ENCODE data around the gene A4GALT. TPM values are rescaled to one million over a fixed set of nuclear protein-coding genes. Genes with fewer than 3 reads are reported as not detected.

Gene A4GALT
- total RNA-seq, 1 experiment from 2014 or later, result 22.1 TPM

GRCh38 chr22:42725606-42726355, 5.1 kb upstream of the A4GALT start:
- no peak overlapping the region for H3K4me3 Mint-ChIP-seq
- TF ChIP-seq, protein P1, sequence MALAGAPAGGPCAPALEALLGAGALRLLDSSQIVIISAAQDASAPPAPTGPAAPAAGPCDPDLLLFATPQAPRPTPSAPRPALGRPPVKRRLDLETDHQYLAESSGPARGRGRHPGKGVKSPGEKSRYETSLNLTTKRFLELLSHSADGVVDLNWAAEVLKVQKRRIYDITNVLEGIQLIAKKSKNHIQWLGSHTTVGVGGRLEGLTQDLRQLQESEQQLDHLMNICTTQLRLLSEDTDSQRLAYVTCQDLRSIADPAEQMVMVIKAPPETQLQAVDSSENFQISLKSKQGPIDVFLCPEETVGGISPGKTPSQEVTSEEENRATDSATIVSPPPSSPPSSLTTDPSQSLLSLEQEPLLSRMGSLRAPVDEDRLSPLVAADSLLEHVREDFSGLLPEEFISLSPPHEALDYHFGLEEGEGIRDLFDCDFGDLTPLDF (CRISPR knock-in tag; IDR thresholded peaks at IDR 0.05), result no peak
- TF ChIP-seq ZNF671 (CRISPR knock-in tag; IDR thresholded peaks at IDR 0.05) (no peak), ATF2 (CRISPR knock-in tag; IDR thresholded peaks at IDR 0.05; ENCODE audit: borderline replicate concordance, low read depth) (no peak)
- DNase-seq (ENCODE audit: low spot score) (no peak), ATAC-seq (no peak)
- POLR2A ChIA-PET, result interaction anchor here (0.6 to 0.7 kb wide), 2 partner anchors 17 to 708 kb away, joined by 3 read pairs; no protein-coding TSS in a partner anchor
- H3K9me3 Mint-ChIP-seq, result no peaks in the 10 kb centered on the region
- CTCF ChIA-PET, result no interaction called here
- H3K36me3 Mint-ChIP-seq, result no peaks in the 10 kb centered on the region
- peaks cover 30% of the 10 kb centered on the region for H3K27me3 Mint-ChIP-seq (ENCODE audit: low read depth)
- peaks cover 15% of the 10 kb centered on the region for H3K4me1 Mint-ChIP-seq
- H3K27ac Mint-ChIP-seq, result no peak overlapping the region

DNA sequence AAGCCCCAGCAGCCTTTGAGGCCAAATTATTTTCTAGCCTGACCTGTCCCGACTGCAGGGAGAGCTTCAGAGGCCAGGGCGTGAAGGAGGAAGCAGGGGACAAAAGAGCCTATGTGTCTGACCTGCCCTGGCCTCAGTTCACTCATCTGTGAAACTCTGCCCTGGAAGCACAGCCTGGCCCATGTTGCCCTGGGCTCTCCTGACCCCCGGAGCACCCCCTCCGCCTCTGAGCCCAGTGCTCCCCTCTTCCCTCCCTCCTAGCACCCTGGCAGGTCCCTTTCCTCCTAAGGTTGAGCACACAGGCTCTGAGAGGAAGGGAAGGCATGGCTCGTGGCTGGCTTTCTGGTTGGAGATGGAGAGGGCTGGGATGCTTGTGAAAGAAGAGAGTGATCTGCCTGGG, 3.4 kb upstream of the A4GALT start:
- H3K9me3 Mint-ChIP-seq, result no peaks in the 10 kb centered on the region
- ChIA-PET POLR2A (no interaction called here), CTCF (no interaction called here)
- no peak overlapping the region for H3K27ac Mint-ChIP-seq
- H3K27me3 Mint-ChIP-seq (ENCODE audit: low read depth), result peaks cover 39% of the 10 kb centered on the region
- TF ChIP-seq TEAD1 (CRISPR knock-in tag; IDR thresholded peaks at IDR 0.05) (no peak), SMAD3 (CRISPR knock-in tag; IDR thresholded peaks at IDR 0.05; ENCODE audit: borderline replicate concordance) (no peak), ATF1 (CRISPR knock-in tag; IDR thresholded peaks at IDR 0.05) (no peak), SMAD4 (CRISPR knock-in tag; IDR thresholded peaks at IDR 0.05) (no peak), PREB (CRISPR knock-in tag; IDR thresholded peaks at IDR 0.05; ENCODE audit: borderline replicate concordance) (no peak), NR1H2 (CRISPR knock-in tag; IDR thresholded peaks at IDR 0.05) (no peak)
- TF ChIP-seq, protein P2, sequence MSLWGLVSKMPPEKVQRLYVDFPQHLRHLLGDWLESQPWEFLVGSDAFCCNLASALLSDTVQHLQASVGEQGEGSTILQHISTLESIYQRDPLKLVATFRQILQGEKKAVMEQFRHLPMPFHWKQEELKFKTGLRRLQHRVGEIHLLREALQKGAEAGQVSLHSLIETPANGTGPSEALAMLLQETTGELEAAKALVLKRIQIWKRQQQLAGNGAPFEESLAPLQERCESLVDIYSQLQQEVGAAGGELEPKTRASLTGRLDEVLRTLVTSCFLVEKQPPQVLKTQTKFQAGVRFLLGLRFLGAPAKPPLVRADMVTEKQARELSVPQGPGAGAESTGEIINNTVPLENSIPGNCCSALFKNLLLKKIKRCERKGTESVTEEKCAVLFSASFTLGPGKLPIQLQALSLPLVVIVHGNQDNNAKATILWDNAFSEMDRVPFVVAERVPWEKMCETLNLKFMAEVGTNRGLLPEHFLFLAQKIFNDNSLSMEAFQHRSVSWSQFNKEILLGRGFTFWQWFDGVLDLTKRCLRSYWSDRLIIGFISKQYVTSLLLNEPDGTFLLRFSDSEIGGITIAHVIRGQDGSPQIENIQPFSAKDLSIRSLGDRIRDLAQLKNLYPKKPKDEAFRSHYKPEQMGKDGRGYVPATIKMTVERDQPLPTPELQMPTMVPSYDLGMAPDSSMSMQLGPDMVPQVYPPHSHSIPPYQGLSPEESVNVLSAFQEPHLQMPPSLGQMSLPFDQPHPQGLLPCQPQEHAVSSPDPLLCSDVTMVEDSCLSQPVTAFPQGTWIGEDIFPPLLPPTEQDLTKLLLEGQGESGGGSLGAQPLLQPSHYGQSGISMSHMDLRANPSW (CRISPR knock-in tag; conservative IDR thresholded peaks at IDR 0.05; ENCODE audit: low read depth), result no peak
- ATAC-seq (no peak), DNase-seq (ENCODE audit: low spot score) (no peak)
- H3K36me3 Mint-ChIP-seq, result no peaks in the 10 kb centered on the region
- no peak overlapping the region for H3K4me3 Mint-ChIP-seq
- H3K4me1 Mint-ChIP-seq, result peaks cover 21% of the 10 kb centered on the region

DNA sequence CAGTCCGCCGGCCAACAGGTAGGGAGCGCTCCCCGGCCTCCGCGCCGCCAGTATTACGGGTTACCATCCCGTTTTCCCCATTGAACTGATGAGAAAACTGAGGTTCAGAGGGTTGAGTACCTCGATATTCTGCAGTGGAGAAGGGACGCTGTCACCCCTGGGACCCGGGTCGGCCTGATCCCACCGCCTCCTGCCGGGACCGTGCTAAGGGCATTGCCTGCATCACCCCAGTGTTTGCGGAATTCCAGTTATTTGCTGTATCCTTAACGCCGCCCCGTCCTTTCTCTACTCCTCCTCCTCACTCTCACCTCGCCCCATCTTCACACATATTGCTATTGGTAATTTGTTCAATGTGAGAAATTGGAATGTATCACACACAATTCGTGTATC, 370 bp upstream of the A4GALT start:
- DNase-seq (ENCODE audit: low spot score), result no peak
- peaks cover 37% of the 10 kb centered on the region for H3K4me1 Mint-ChIP-seq
- H3K9me3 Mint-ChIP-seq, result no peaks in the 10 kb centered on the region
- H3K27ac Mint-ChIP-seq, result no peak overlapping the region
- POLR2A ChIA-PET, result interaction anchor here (0.6 kb wide), 1 partner anchor 40 kb away, joined by 4 read pairs; no protein-coding TSS in a partner anchor
- H3K36me3 Mint-ChIP-seq, result no peaks in the 10 kb centered on the region
- CTCF ChIA-PET, result interaction anchor here (0.6 to 1.1 kb wide), 3 partner anchors 136 to 750 kb away, joined by 3 read pairs; no protein-coding TSS in a partner anchor
- peaks cover 50% of the 10 kb centered on the region for H3K27me3 Mint-ChIP-seq (ENCODE audit: low read depth)
- H3K4me3 Mint-ChIP-seq, result peak overlapping the region; percentile 66
- peak; percentile 12; the same call in 1 of the 2 replicates for ATAC-seq
- TF ChIP-seq SMAD4 (CRISPR knock-in tag; IDR thresholded peaks at IDR 0.05), result no peak
- TF ChIP-seq NFATC4 (CRISPR knock-in tag; IDR thresholded peaks at IDR 0.05), result no peak
- TF ChIP-seq GABPB1 (CRISPR knock-in tag; IDR thresholded peaks at IDR 0.05), result no peak
- no peak for TF ChIP-seq ZNF423 (CRISPR knock-in tag; IDR thresholded peaks at IDR 0.05)
- no peak for TF ChIP-seq SMAD3 (CRISPR knock-in tag; IDR thresholded peaks at IDR 0.05; ENCODE audit: borderline replicate concordance)
- no peak for TF ChIP-seq ZNF121 (CRISPR knock-in tag; IDR thresholded peaks at IDR 0.05)
- TF ChIP-seq, protein P3, sequence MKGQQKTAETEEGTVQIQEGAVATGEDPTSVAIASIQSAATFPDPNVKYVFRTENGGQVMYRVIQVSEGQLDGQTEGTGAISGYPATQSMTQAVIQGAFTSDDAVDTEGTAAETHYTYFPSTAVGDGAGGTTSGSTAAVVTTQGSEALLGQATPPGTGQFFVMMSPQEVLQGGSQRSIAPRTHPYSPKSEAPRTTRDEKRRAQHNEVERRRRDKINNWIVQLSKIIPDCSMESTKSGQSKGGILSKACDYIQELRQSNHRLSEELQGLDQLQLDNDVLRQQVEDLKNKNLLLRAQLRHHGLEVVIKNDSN (CRISPR knock-in tag; IDR thresholded peaks at IDR 0.05), result no peak
- TF ChIP-seq FOXJ3 (CRISPR knock-in tag; IDR thresholded peaks at IDR 0.05; ENCODE audit: borderline replicate concordance), result no peak
- no peak for TF ChIP-seq IRF2 (CRISPR knock-in tag; IDR thresholded peaks at IDR 0.05; ENCODE audit: borderline replicate concordance, low read depth)
- TF ChIP-seq SP1 (CRISPR knock-in tag; conservative IDR thresholded peaks at IDR 0.05), result no peak
- TF ChIP-seq, protein P4, sequence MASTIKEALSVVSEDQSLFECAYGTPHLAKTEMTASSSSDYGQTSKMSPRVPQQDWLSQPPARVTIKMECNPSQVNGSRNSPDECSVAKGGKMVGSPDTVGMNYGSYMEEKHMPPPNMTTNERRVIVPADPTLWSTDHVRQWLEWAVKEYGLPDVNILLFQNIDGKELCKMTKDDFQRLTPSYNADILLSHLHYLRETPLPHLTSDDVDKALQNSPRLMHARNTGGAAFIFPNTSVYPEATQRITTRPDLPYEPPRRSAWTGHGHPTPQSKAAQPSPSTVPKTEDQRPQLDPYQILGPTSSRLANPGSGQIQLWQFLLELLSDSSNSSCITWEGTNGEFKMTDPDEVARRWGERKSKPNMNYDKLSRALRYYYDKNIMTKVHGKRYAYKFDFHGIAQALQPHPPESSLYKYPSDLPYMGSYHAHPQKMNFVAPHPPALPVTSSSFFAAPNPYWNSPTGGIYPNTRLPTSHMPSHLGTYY (CRISPR knock-in tag; IDR thresholded peaks at IDR 0.05), result no peak
- TF ChIP-seq OVOL2 (CRISPR knock-in tag; IDR thresholded peaks at IDR 0.05; ENCODE audit: borderline replicate concordance), result no peak

Data from WTC11 (cell line).